ENCODE data around the gene MRPL53. TPM values are rescaled to one million over a fixed set of nuclear protein-coding genes. Genes with fewer than 3 reads are reported as not detected.
"Not testable (repeated sequence)": the region's sequence is repeated elsewhere in the genome, so short reads cannot be mapped to it uniquely, and the experiment has no call there.

MRPL53 gene
- total and polyA plus RNA-seq, 10 donors, result 13.0 to 86.7 (median 67.3) TPM

GRCh38 chr2:74462054-74462785 is 10.3 kb downstream of the MRPL53 start:
- DNase-seq, result peak; percentile 75
- TF ChIP-seq POLR2AphosphoS5 (IDR thresholded peaks at IDR 0.05) (peak in 1 of 3 donors; percentile 3), CTCF (IDR thresholded peaks at IDR 0.05 in 8 of 11, conservative IDR thresholded peaks at IDR 0.05 in 3 of 11) (no peak), POLR2A (IDR thresholded peaks at IDR 0.05) (no peak)

GRCh38 chr2:74461187-74462053 is 11.1 kb downstream of the MRPL53 start:
- Histone ChIP-seq H3K27me3 (replicated peaks in 1 of 7) (no peaks in the 10 kb centered on the region), H3K36me3 (peaks cover 0 to 35% (median 20%) of the 10 kb centered on the region in 6 donors), H3K27ac (no peak overlapping the region), H3K4me1 (peaks cover 26 to 73% (median 47%) of the 10 kb centered on the region in 6 donors), H3K4me3 (no peak overlapping the region), H3K9me3 (no peaks in the 10 kb centered on the region)
- peak; percentile 71 for DNase-seq
- TF ChIP-seq POLR2AphosphoS5 (IDR thresholded peaks at IDR 0.05) (peak; percentile 2 to 64 (median 52)), CTCF (IDR thresholded peaks at IDR 0.05 in 8 of 11, conservative IDR thresholded peaks at IDR 0.05 in 3 of 11) (no peak)
- 88 to 94% (median 93%) methylated on average over 21 to 27 of the region's 27 CpGs for WGBS, 5 donors
- intact Hi-C loops (cut with DNase I; ENCODE audit: low total_unique reads), result no loop called here

More at GRCh38 chr2:74462054-74462785, 10.3 kb downstream of the MRPL53 start:
- no peak overlapping the region for H3K27ac ChIP-seq
- no peaks in the 10 kb centered on the region for H3K9me3 ChIP-seq
- no peak overlapping the region for H3K4me3 ChIP-seq
- peaks cover 0 to 35% (median 20%) of the 10 kb centered on the region in 6 donors for H3K36me3 ChIP-seq
- 92 to 96% (median 93%) methylated on average over 13 to 20 of the region's 20 CpGs for WGBS, 5 donors
- intact Hi-C loops (cut with DNase I; ENCODE audit: low total_unique reads), result no loop called here
- H3K27me3 ChIP-seq (replicated peaks in 1 of 7), result no peaks in the 10 kb centered on the region
- peaks cover 18 to 69% (median 41%) of the 10 kb centered on the region in 6 donors for H3K4me1 ChIP-seq

GRCh38 chr2:74460187-74460586 is 12.3 kb downstream of the MRPL53 start:
- 81 to 90% (median 82%) methylated on average over 9 to 10 of the region's 10 CpGs for WGBS, 5 donors
- H3K4me3 ChIP-seq; H3K27me3 ChIP-seq (replicated peaks in 1 of 7); H3K9me3 ChIP-seq; H3K27ac ChIP-seq; intact Hi-C loops (cut with DNase I; ENCODE audit: low total_unique reads): not testable (repeated sequence)
- H3K36me3 ChIP-seq, result peaks cover 0 to 35% (median 20%) of the 10 kb centered on the region in 6 donors
- peak; percentile 74 for DNase-seq
- H3K4me1 ChIP-seq, result peaks cover 38 to 75% (median 52%) of the 10 kb centered on the region in 6 donors

GRCh38 chr2:74459503-74460118 is 12.9 kb downstream of the MRPL53 start:
- H3K27me3 ChIP-seq (replicated peaks in 1 of 7); intact Hi-C loops (cut with DNase I; ENCODE audit: low total_unique reads); H3K9me3 ChIP-seq: not testable (repeated sequence)
- WGBS, 5 donors, result 79 to 93% (median 85%) methylated on average over 13 of the region's 13 CpGs
- DNase-seq, result peak; percentile 71
- peak overlapping the region in 3 of 8 donors; percentile 55 to 91 (median 70) for H3K4me3 ChIP-seq
- peaks cover 0 to 35% (median 20%) of the 10 kb centered on the region in 6 donors for H3K36me3 ChIP-seq
- H3K27ac ChIP-seq, result peak overlapping the region in 3 of 8 donors; percentile 95 to 100 (median 99)
- H3K4me1 ChIP-seq, result peaks cover 37 to 75% (median 54%) of the 10 kb centered on the region in 6 donors
- peak; percentile 55 to 68 (median 55) for TF ChIP-seq POLR2AphosphoS5 (IDR thresholded peaks at IDR 0.05)

All from spleen (tissue), 11 donors.